PC-3 (cell line): ENCODE measurements around the gene GGACT.

Source experiments
- CTCF ChIP-seq: fragments of 300-600 bp; sonication (generic); conservative IDR thresholded peaks from 2 replicates; pipeline ENCODE4 v1.5.1; 2017; ENCODE audit warnings: antibody characterized with exemption, low read depth, mild to moderate bottlenecking, low read length
- EZH2phosphoT487 ChIP-seq: fragments of 300-600 bp; sonication (generic); IDR thresholded peaks from 2 replicates; pipeline ENCODE4 v1.6.1; 2018; ENCODE audit warnings: mild to moderate bottlenecking, antibody characterized with exemption, low read length, borderline replicate concordance

- no peak for TF ChIP-seq CTCF
- no peak for TF ChIP-seq EZH2phosphoT487
These were observed 12.3 kb upstream of the GGACT start for GRCh38 chr13:100600915-100601314.
